HG02884 (cell line): ENCODE measurements around the gene FOXJ3.
"Not testable (repeated sequence)": the region's sequence is repeated elsewhere in the genome, so short reads cannot be mapped to it uniquely, and the experiment has no call there.

Experiments
- ATAC-seq: cut with Tn5 transposase; IDR thresholded peaks from one replicate; pipeline ENCODE4 v1.9.1; 2021; ENCODE audit warnings: mild to moderate bottlenecking, moderate library complexity; ENCODE audit not compliant: unreplicated experiment

The FOXJ3 gene

DNA sequence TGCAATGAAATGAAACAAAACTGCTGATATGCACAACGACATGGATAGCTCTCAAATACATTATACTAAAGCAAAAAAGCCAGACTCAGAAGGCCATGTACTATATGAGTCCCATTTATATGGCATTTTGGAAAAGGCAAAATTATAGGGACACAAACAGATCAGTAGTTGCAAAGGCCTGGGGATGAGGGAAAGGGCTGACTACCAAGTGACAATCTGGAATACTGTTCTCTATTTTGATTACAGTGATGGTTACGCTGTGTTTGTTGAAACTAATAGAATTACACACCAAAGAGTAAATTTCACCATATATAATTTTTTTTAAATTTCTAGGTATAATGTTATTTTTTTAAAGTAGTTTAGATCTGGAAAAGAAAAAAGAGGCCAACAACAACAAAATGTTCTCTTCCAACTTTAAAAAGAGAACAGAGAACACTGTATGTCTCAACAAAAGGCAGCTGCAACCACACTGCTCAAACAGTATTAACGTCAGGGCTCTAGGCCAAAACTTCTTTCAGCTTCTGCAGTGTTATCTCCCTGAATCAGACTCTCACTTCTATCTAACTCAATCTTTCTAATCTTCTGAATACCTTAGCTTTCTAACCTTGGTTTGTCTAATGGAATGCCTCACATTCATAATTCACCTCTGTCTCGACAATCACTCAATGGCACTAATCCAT is 75.8 kb downstream of the FOXJ3 start:
- no peak for ATAC-seq

DNA sequence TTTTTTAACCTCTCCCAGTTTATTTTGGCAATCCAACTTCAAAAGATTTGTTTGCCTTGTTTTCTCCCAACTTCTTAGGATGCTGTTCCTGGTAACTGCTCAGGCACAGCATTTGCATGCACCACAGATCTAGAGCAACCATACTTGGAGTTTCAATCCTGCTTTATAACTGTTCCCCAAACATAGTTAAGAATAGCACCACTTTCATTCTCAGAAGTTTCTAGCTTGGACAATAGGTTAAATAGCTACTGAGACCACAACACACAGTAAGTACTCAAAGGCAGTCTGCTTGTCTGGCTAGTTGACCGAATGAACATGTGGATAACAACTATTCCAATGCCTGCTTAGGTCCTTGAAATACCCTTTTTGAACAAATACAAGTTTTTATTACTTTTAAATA is 76.8 kb downstream of the FOXJ3 start:
- no peak for ATAC-seq

DNA sequence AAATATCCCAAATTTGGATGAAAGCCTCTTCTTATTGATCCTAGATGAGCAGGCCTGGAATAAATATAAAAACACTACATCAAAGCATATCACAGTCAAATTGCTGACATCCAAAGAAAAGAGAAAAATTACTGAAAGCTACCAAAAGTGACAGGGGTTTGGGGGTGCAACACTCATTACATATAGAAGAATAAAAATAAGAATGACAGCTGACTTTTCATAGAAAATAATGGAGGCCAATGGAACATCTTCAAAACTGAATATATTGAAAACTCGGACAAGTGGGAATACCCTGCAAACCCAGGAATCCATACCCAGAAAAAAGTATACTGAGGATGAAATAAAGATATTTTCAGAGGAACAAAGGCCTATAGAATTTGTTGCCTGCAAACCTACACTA is 84.0 kb downstream of the FOXJ3 start:
- ATAC-seq = no peak

DNA sequence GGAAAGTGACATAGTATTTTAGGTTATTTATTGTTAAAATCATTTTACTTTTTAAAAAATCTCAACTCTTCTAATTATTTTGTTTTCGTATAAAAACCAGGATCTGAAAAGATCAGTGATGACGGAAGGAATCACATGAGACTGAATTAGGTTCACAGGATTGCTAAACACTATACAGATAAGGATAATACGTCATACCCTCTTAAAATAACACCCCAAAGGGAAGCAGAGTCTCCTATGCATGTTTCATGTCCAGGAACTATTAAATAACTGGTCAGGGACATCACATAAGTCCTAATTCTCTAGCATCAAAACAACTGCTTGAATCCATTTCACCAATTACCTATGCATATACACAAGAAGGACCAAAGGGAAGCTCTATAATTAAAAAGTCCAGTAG is 84.9 kb downstream of the FOXJ3 start:
- no peak for ATAC-seq

DNA sequence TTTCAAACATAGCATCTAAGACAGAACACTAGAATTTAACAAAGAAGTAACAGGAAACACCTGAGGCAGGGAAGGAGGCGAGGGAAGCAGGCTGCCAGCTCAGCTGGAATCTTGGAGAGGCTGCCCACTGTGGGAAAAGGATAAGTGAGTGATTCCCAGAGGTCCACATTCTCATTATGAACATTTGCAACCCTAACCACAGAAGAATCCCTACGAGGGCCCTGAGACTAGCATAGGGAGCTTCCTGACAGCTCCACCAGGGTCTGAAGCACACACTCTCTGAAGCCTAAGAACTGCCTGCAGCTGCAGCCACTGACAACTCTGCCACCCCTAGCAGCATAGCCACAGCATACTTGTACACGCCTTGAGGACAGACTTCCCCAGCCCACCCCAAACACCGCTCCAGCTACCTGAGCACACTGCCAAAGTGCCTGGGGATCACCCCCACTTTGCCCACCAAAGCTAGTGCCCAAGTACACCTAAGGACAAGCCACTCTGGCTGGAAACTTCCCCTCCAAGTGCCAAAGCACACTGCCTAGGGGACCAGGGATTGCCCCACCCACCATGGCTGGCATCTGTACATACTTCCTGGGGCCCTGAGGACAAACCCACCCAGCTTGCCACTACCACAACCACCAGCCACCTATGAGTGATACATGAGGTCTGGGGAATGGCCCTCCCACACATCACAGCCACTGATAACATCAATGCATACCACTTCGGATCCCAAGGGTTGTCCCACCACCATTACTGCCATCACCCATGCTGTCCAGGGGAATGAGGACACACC is 93.9 kb downstream of the FOXJ3 start:
- ATAC-seq = no peak

DNA sequence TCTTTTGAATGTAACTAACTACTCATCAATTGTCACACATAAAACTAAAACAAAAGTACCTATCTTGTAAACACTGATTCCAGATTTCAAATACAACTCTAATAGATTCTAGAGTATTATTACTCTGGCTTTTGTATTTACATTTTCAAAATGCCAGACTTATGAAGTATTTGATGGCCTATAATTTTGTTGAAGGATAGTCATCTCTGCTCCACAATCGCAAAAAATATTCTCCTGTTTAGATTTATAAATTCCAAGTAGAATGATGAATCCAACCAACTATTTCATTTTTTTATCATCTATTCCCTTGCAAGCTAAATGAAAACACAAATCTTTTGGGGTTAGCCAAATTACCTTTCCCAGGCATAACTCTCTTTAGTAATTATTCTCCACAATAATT is 95.5 kb downstream of the FOXJ3 start:
- no peak for ATAC-seq

DNA sequence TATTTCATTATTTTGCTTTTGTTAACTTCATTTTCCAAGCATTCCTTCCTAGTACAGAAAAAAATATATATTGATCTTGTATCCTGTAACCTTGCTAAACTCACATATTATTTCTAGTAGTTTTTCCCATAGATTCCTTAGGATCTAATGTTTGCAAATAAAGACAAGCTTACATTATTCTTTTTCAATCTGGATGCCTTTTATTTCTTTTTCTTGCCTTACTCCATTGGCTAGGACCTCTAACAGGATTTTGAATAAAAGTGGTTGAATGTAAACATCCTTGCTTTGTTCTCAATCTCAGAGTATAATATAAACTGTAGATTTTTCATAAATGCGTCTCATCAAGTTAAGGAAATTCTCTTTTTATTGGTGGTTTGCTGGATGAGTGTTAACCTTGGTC is 96.0 kb downstream of the FOXJ3 start:
- no peak for ATAC-seq

DNA sequence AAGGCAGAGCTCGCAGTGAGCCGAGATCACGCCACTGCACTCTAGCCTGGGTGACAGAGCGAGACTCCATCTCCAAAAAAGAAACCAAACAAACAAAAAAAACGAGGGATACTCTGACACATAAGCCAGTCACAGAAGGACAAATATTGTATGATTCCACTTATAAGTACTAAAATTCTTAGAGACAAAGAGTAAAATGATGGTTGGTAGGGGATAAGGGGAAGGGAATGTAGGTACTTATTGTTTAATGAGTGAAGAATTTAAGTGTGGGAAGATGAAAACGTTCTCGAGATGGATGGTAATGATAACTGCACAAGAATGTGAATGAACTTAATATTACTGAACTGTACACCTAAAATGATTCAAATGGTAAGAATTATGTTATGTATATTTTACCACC is 103.8 kb downstream of the FOXJ3 start:
- no peak for ATAC-seq

DNA sequence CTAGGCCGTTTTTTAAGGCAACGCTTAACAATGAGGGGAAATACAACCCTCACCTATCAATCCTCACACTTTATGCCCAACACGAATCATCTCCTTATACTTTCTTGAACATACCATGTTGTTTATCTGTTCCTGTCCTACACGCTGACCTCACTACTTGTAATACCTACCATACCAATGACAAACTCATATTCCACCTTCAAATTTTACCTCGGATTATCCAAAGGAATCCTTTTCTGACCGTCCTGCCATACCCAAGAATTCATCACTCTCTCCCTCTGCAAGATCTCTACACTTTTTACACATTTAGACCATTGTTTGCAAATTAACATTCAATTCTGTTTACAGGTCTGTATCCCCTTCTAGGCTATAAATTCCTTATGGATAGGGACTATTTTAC is 106.1 kb downstream of the FOXJ3 start:
- ATAC-seq = no peak

DNA sequence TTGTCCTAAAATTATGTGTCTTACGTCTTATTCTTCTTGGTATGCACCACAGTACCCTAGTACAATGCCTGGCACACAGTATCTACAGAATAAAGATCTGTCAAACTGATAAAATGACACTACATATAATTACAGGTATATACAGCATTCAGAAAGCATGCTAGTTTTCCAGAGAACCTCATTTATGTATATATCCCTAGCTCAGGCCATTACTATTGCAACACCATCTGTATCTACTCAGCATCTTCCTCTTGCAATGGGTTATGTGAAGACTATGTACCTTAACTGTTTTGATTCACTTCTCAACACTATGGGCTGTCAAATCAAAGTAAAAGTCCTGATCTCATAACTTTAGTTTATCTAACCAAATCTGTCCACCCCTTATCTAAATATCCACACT is 112.0 kb downstream of the FOXJ3 start:
- no peak for ATAC-seq

DNA sequence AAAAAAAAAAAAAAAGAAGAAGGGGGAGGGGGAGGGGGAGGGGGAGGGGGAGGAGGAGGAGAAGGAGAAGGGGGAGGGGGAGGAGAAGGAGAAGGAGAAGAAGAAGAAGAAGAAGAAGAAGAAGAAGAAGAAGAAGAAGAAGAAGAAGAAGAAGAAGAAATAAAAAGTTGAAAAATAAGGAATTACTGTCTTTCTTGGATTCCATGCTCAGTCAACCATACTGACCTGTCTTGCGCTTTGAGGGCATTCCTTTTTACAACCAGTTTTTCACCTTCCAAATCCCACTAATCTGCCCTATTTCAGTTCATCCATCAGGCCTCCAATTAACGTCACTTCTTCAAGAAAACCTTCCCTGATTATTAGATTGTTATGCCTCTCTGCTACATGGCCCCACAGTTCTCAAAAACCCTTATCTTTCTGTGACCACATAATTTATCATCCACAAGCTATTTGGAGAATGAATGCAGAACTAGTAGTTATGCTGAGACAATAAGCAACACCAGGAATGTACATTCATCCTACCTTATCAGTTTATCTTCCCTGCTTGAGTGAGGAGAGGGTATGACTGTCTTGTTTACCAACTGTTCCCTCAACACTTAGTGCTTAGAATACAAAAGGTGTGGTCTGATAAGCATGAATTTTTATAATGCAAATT is 113.0 kb downstream of the FOXJ3 start:
- ATAC-seq = no peak

DNA sequence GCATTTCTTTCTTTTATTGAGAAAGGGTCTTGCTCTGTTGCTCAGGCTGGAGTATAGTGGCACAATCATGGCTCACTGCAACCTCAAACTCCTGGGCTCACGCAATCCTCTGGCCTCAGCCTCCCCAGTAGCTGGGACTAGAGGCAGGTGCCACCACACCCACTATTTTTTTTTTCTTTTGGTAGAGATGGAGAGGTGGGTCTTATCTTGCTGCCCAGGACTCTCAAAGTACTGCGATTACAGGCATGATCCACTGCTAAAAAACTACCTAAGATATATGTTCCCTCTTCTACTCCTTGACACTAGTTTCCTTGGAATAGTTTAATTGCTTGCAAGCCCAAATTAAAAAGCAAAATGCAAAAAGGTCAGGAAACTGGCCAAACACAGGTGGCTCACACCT is 113.6 kb downstream of the FOXJ3 start:
- ATAC-seq = no peak

DNA sequence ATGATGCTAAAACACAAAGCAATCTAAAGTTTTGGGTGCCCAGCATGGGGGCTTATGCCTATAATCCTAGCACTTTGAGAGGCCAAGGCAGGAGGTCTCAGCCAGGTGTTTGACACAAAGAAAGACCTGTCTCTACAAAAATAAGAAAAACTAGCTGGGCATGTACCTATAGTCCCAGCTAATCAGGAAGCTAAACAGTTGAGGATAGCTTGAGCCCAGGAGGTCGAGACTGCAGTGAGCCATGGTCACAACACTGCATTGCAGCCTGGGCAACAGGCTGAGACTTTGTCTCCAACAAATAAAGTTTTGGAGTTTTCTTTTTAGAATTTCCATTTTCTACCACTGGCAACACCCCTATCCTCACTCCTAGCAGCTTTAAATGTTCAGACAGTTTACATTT is 115.4 kb downstream of the FOXJ3 start:
- ATAC-seq = no peak

DNA sequence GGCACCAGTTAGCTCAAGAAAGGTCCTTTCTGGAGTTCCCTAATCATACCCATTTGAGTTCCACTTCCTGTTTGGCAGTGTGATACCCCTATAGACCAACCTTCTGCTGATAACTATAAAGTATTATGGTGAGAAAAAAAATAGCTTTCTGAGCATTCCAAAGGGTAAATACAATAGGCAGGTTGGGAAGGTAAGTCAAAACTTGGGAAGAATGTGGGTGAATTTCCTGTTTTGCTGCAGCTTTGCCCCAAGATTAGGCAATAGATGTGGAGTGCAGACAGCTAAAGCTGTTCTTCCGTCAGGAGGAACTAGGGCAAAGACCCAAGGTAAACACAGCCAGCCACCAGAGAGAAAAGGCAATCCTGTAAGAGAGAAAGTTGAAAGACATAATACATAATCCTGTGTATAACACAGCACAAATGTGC is 120.6 kb downstream of the FOXJ3 start:
- ATAC-seq = no peak

DNA sequence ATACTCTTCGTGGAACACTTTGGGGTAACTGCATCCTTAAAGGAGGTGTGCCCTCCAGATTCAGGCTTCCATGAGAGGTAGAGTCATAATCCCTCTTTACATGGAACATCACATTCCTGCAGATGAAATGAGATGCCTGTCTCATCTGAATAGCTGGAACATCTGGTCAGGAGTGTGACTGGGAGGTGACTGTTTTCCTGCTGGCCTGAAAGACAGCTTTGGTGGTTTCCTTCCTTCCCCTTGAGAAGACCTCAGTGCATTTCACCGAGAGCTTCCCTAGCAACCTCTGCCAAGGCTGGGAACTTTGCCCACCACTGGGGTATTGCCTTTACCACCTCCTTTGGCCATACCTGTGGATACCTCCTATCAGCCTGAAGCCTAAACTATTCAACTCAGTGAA is 123.8 kb downstream of the FOXJ3 start:
- ATAC-seq = no peak

DNA sequence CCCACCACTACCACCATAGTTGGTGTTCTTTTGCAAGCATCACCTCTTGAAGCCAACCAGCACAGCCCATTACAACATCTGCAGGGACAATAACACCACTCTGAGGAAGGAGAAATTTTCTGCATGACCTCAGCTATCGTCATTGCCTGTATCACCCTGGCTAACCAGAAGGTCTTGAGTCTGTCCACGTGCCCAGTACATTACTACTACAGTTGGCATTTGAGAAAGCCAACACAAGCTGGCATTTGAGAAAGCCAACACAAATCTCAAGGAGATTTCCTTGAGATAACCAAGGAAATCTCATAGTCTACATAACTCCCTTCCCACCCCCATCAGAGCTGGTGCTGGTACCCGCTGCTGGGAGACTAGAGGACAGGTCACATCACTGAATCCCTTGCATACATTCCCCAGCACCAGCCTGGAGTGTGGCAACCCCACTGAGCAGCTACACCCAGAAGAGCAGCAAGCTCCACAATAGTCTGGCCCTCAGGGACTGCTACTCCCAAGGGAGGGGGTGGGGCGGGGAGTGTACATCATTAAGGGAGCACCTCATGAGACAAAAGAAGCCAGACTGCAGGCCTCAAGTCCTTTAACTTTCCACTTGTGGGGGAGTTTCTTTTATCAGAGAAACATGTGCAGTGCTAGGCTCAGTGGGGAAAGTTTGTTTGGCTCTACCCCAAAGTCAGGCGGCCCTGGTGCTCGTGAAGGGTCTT is 124.5 kb downstream of the FOXJ3 start:
- ATAC-seq = no peak

DNA sequence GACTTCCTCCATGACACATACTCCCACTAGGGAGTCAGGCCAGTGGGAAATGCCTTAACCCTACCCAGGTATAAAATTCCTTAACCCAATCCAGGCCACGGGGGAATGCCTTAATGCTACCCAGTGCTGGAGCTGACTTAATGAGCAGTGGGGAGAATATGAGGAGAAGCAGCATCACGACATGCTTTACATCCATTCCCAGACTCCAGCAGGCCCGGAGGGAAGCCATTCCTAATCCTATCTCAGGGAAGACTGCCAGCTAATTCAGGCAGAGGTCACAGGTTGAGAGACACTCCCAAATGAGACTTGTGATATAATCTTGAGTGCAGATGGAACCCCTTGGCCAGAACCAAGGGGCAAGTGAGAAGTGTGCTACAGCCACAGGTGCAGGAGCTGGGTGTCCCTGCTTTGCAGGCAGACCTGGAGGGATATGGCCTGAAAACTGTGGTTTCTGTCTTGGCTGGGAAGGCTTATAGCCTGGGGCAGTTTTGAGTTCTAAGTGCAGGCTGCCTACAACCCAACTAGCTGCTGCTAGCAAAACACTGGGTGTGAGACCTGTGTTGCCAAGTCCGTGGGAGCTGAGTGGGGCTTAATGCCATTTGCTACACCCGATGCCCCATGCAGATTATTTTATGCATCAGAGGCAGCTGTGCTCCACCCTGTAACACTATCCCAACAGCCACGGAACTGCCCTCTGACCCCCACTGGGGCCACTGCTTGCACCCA is 125.3 kb downstream of the FOXJ3 start:
- no peak for ATAC-seq

DNA sequence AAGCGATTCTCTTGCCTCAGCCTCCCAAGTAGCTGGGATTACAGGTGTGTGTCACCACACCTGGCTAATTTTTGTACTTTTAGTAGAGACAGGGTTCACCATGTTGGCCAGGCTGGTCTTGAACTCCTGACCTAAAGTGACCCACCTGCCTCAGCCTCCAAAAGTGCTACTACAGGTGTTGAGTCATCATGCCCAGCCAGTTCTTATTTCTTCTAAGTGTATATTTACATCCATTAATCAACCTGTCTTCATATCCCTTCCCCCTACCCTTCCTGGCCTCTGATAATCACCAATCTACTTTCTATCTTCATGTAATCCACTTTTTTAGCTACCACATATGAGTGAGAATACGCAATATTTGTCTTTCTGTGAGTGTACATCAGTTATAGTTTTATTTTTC is 128.1 kb downstream of the FOXJ3 start:
- ATAC-seq = not testable (repeated sequence)

DNA sequence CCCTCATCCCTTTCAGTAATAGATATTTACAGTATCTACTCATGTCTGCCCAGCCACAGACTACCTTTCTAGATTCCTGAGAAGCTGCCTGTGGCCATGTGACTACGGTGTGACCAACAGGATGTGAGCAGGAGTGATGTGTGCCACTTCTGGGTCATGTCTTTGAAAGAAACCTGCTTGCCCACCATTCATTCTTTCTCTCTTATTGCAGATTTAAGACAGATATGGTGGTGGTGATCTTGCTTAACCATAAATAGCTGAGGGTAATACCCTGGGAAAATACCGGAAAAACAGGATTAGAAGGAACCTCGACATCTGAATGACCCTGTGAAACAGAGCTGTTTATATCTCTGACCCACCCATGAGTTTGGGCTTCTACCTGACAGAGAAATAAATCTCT is 128.9 kb downstream of the FOXJ3 start:
- ATAC-seq = no peak

DNA sequence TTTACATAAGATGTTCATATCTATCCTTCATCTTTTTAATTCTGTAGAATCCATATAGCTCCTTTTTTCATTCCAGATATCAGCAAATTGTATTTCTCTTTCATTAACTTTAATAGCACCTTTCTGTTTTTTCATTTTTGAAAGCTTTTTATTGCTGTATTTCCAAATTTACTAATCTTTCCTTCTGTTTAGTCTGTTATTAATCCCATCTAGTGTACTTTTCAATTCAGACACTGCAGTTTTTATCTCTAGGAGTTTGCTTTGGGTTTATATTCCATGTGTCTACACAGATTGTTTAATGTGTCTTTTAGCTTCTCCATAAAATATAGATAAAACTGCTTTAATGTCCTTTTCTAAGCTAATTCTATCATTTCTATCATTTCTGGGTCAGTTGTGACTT is 133.0 kb downstream of the FOXJ3 start:
- ATAC-seq = no peak

DNA sequence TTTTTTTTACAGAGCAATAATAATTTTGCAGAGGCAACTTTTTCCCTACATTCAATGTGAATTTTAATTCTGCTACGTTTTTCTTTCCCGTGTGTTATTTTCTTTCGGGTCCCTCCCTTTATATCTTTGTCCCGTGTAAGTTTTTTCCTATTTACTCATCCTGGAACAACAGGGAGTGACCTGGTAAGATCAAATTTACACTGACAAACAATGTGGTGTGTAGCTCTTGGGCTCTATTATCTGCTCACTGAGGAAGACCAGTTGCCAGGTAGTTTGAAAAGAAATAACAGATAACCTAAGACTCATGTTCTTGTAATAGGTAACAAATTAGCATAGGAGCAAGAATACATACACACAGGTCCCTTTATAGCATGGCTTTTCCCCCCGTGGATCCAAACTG is 136.8 kb downstream of the FOXJ3 start:
- ATAC-seq = no peak
